CD4-positive, alpha-beta T cell treated with Interferon gamma for 1 hour (primary cell): Measurements from ENCODE around the gene HSF4.
"Not testable (repeated sequence)": the region's sequence is repeated elsewhere in the genome, so short reads cannot be mapped to it uniquely, and the experiment has no call there.

Experiments
- DNase-seq: peaks from one replicate; pipeline ENCODE4 v3.0.0-alpha.2; 2020

The HSF4 gene, protein sequence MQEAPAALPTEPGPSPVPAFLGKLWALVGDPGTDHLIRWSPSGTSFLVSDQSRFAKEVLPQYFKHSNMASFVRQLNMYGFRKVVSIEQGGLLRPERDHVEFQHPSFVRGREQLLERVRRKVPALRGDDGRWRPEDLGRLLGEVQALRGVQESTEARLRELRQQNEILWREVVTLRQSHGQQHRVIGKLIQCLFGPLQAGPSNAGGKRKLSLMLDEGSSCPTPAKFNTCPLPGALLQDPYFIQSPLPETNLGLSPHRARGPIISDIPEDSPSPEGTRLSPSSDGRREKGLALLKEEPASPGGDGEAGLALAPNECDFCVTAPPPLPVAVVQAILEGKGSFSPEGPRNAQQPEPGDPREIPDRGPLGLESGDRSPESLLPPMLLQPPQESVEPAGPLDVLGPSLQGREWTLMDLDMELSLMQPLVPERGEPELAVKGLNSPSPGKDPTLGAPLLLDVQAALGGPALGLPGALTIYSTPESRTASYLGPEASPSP

DNA sequence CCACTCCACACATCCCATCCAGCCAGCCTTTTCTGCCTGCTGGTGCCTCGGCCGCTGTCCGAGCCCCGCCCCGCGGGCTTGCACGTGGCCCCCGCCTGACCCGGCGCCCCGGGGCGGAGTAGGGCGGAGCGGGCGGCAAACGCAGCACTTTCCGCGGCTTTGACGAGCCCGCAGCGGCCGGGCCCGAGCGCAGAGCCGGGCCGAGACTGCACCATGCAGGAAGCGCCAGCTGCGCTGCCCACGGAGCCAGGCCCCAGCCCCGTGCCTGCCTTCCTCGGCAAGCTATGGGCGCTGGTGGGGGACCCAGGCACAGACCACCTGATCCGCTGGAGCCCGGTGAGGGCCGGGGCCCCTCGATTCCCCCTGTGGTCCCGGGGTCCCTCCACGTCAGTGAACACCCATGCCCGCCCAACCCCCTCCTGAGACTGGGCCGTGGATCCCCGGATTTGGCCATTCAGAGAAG lies at the start of gene HSF4:
Gene HSF4, plus strand, starts transcription at position 147 of the 463 bp plus-strand sequence. Its CDS starts 67 bp downstream, at position 214.
- DNase-seq: no peak

DNA sequence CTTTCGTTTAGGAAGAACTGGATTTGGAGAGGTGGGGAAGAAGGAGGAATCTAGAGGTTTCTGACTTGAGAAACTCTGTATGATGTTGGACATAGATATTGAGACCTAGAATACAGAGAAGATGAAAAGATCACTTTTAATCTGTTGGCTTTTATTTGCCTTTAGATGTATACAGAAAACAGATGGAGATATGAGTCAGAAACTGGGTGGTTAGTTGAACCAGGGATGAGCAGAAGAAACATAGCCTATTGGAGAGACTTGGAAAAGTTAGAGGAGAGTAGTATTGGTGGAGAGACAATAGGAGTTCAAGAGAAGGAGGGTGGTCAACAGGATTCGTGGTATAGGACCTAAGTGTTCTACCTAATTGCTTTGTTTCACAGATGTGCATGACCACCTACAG lies 49.8 kb upstream of the HSF4 start:
- no peak for DNase-seq

GRCh38 chr16:67115639-67116038 lies 48.9 kb upstream of the HSF4 start:
- no peak for DNase-seq

GRCh38 chr16:67116388-67117311 lies 47.9 kb upstream of the HSF4 start:
- no peak for DNase-seq

DNA sequence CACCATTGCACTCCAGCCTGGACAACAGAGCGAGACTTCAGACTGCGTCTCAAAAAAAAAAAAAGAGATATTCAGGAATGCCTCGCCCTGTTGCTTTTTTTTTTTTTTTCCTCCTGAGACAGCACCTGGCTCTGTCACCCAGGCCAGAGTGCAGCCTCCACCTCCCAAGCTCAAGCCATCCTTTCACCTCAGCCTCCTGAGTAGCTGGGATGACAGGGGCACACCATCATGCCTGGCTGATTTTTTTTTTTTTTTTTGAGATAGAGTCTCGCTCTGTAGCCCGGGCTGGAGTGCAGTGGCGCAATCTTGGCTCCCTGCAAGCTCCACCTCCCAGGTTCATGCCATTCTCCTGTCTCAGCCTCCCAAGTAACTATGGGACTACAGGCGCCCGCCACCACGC lies 46.8 kb upstream of the HSF4 start:
- DNase-seq: no peak

DNA sequence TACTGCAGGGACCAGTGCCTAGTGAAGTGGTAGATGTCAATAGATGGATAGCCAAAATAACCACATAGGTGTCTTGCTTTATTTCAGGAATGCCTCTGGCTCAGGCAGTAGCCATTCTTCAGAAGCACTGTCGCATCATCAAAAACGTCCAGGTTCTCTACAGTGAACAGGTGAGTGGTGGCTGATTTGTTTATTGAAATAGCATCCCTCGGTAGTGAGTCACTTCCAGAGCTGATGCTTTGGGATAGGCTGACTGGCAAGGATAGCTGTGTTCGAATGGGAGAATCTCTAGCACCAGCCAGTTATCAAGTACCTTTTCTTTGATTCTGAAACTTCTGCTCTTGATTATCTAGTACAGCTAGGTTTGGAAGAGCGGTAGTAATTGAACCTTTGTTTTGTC lies 44.5 kb upstream of the HSF4 start:
- DNase-seq: no peak

- not testable (repeated sequence) for DNase-seq
Observed at GRCh38 chr16:67122799-67123198, 41.7 kb upstream of the HSF4 start.

- DNase-seq: no peak
Observed at GRCh38 chr16:67128417-67128816, 36.1 kb upstream of the HSF4 start.

- no peak for DNase-seq
Observed at GRCh38 chr16:67128887-67129286, 35.7 kb upstream of the HSF4 start.

DNA sequence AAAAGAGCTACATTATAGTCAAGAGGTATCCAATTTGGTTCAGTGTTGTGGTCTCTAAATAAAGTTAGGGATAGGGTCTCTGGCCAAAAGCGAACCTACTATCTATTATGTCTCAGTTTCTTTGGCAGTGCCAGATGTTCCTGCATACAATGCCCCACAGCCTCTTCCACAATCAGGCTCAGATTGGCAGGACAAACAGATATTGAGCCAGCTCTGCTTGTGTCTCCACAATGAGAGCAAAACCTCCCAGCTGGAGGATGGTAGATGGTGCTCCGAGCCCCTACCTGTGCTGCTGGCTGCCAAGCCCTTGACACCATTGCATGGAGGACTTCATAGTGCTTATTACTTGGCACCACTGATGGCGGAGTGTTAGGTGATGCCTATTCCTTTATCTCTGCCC lies 35.1 kb upstream of the HSF4 start:
- DNase-seq: no peak

DNA sequence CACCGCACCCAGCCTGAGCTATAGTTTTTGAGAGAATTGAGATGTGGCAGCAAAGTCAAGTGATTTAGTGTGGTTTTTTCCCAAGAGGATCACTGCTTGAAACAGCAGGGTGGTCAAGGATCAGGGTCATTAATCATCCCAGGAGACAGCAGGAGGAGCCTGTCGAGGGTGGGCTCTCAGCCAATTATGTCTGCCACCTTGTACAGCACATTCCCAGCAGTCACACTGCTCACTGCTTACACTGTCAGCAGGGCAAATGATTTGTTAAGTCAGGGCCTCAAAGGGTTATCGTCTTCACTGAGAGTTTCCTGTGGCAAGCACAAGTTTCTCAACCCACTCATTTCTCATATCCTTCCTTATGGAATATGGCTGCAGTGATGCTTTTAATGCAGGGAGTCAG lies 26.9 kb upstream of the HSF4 start:
- no peak for DNase-seq

- no peak for DNase-seq
Observed at GRCh38 chr16:67141391-67141790, 23.2 kb upstream of the HSF4 start.

- no peak for DNase-seq
Observed at GRCh38 chr16:67142342-67142741, 22.2 kb upstream of the HSF4 start.

GRCh38 chr16:67144943-67145342 lies 19.6 kb upstream of the HSF4 start:
- DNase-seq: no peak

- DNase-seq: no peak
Observed at GRCh38 chr16:67145746-67146145, 18.8 kb upstream of the HSF4 start.

DNA sequence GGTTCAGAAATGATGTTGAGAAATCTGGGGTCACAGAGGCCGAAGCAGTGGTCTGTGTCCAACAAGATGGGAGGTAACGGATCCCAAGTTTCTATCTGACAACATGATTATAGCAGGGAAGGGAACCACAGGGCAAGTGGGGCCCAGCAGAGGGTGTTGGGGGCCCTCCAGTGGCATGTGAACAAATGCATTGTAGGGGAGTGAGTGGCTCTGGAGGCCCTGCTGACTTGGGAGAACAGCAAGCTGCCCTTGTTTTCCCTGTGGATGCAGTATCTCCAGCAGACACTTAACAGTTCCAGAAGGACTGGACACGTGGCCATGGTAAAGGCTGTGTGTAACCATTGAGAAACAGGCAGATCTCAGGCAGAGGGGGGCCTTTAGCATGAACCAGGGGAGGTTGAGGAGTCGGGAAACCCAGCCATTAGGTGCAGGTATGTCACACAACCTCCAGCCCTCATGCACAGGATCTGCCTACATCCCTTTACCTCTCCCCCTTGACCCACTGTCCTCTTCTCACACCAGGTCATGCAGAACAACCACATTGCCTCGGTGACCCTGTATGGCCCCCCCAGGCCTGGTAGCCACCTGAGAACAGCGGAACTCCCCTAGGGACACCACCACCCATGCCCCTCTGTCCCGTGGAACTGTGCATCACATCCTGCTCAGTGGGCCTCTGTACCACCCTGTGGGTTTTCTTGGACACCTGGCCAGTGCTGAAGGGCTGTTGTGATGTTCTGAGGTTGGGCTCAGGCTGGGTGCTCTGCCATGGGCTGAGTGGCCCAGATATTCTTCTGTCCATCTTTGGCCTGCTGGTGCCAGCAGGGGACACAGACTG lies 17.8 kb upstream of the HSF4 start:
- DNase-seq: no peak

GRCh38 chr16:67147437-67148140 lies 17.0 kb upstream of the HSF4 start:
- DNase-seq: no peak

- DNase-seq: no peak
Observed at GRCh38 chr16:67148221-67148620, 16.3 kb upstream of the HSF4 start.

DNA sequence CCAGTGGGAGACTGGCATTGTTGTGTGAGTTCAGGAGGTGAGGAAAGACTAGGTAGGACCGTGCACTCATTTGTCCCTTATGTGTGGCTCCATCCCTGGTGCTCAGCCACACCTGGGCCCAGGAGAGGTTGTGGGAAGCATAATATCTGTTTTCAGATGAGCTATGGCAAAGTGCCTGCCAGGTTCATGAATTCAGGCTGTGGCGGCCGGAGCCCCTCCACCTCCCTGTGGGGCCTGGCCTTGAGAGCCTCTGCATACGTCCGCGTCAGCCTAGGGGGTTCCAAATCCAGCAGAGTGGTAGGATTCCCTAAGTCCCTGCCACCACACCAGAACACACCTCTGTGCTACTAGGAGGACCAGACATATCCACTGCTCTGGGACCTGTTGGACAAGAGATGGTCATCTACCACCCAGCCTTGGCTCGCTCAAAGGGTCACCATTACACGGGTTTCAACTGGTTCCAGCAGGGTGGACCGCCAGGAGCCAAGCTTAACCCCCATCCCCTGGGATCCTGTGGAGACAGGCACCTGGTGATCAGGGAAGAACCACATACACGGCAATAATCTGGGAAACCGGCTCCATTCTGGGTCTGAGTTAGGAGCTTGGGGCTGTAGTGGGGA lies 15.8 kb upstream of the HSF4 start:
- DNase-seq: no peak

GRCh38 chr16:67149276-67150046 lies 15.1 kb upstream of the HSF4 start:
- no peak for DNase-seq
